Skeletal muscle satellite cell (primary cell): Measurements from ENCODE around the gene CNOT1.
"Not testable (repeated sequence)": the region's sequence is repeated elsewhere in the genome, so short reads cannot be mapped to it uniquely, and the experiment has no call there.

Source experiments
- H3K27me3 ChIP-seq: 2 replicates; pipeline ENCODE4 v1.7.0; 2013; ENCODE audit warnings: low read length; ENCODE audit not compliant: control insufficient read depth, insufficient read depth
- H3K36me3 ChIP-seq: 2 replicates; pipeline ENCODE4 v1.7.0; 2013; ENCODE audit warnings: mild to moderate bottlenecking, control low read depth, low read length; ENCODE audit not compliant: insufficient read depth
- H3K4me1 ChIP-seq: 2 replicates; pipeline ENCODE4 v1.7.0; 2013; ENCODE audit warnings: low read length; ENCODE audit not compliant: control insufficient read depth, insufficient read depth
- H3K4me2 ChIP-seq: 2 replicates; pipeline ENCODE4 v1.7.0; 2013; ENCODE audit warnings: mild to moderate bottlenecking, low read length
- H3K4me3 ChIP-seq: 2 replicates; pipeline ENCODE4 v1.7.0; 2013; ENCODE audit warnings: low read length
- H3K9ac ChIP-seq: 2 replicates; pipeline ENCODE4 v1.7.0; 2013; ENCODE audit warnings: mild to moderate bottlenecking, low read depth, low read length, moderate library complexity
- H3K9me3 ChIP-seq: replicated peaks from 2 replicates; pipeline ENCODE4 v1.7.0; 2013; ENCODE audit warnings: mild to moderate bottlenecking, control low read depth, low read length

Gene CNOT1

DNA sequence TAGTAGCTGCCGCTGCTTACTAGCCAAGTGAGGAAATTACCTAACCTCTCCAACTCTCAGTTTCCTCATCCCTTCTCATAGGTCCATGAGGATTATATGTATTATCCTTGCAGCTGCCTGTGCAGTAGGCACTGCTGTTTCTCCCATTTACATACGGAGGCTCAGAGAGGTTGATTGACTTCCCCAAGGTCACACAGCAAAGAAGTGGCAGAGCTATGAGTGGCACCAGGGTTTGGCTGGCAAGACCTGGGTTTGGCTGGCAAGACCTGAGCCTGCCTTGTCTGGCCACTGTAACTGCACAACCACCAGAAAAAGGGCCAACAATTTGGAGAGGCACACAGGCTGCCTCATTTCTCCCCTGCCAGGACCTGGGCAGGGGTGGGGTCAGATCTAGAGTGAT is 132.2 kb downstream of the CNOT1 start:
- Histone ChIP-seq H3K4me1 (peaks cover 22% of the 10 kb centered on the region), H3K9ac (no peak overlapping the region), H3K4me2 (no peak overlapping the region), H3K27me3 (peaks cover 28% of the 10 kb centered on the region), H3K36me3 (no peaks in the 10 kb centered on the region), H3K9me3 (no peaks in the 10 kb centered on the region), H3K4me3 (no peak overlapping the region)

GRCh38 chr16:58495521-58496331 is 133.9 kb downstream of the CNOT1 start:
- H3K9ac ChIP-seq, result peak overlapping the region; percentile 56
- H3K36me3 ChIP-seq, result no peaks in the 10 kb centered on the region
- peak overlapping the region; percentile 47 for H3K4me3 ChIP-seq
- H3K27me3 ChIP-seq, result peaks cover 15% of the 10 kb centered on the region
- H3K4me2 ChIP-seq, result peak overlapping the region; percentile 65
- no peaks in the 10 kb centered on the region for H3K9me3 ChIP-seq
- H3K4me1 ChIP-seq, result peaks cover 13% of the 10 kb centered on the region

DNA sequence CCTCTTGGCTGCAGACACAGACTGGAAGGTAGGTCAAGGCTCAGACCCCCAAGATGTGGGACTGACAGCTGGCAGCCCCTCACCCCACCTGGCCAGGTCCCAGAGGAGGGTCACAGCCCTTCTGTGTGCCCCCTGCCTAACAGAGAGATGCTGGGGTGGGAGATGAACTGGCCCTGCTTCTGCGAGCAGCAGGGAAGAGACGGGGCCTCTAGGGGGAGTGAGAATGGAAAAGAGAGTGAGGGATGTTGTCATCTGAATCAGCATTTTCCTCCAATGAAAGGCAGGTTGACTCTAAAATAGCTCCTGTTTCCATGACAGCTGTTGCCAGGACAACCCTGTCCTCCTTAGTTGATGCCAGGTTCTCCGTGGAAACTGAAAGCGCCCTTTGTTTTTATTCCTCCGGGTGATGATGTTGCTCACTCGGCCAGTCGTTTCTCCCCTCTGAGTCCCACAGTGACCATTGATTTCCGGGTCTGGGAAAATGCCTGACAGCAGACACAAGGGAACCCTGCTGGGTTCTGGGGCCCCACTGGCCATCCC is 134.6 kb downstream of the CNOT1 start:
- H3K4me2 ChIP-seq, result peak overlapping the region; percentile 65
- H3K27me3 ChIP-seq, result peaks cover 16% of the 10 kb centered on the region
- H3K4me1 ChIP-seq, result peaks cover 6% of the 10 kb centered on the region
- peak overlapping the region; percentile 47 for H3K4me3 ChIP-seq
- H3K36me3 ChIP-seq, result no peaks in the 10 kb centered on the region
- H3K9ac ChIP-seq, result peak overlapping the region; percentile 56
- no peaks in the 10 kb centered on the region for H3K9me3 ChIP-seq

GRCh38 chr16:58493756-58494431 is 135.7 kb downstream of the CNOT1 start:
- Histone ChIP-seq H3K36me3 (no peaks in the 10 kb centered on the region), H3K9ac (no peak overlapping the region), H3K4me1 (peaks cover 5% of the 10 kb centered on the region), H3K27me3 (peaks cover 22% of the 10 kb centered on the region), H3K4me2 (no peak overlapping the region), H3K9me3 (no peaks in the 10 kb centered on the region), H3K4me3 (no peak overlapping the region)

DNA sequence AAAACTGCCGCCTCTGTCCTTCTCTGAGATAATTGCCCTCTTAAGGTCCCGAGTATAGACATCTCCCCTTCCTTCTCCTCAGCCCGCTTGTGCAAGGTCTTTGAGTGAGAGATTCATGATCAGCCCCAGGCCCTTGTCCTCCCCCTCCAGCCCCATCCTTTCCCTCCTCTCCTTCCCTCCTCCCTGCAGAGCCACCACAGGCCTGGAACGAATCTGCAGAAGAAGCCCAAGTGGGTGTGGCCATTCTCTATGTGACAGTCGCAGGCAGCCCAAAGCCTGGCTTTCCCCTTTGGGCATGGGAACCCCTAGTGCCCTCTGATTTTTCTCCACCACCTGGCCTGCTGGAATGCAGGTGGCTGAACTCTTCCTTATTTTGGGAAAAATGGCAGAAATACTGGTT is 136.9 kb downstream of the CNOT1 start:
- H3K4me2 ChIP-seq, result no peak overlapping the region
- no peaks in the 10 kb centered on the region for H3K9me3 ChIP-seq
- H3K36me3 ChIP-seq, result no peaks in the 10 kb centered on the region
- no peak overlapping the region for H3K4me3 ChIP-seq
- H3K27me3 ChIP-seq, result peaks cover 22% of the 10 kb centered on the region
- H3K9ac ChIP-seq, result no peak overlapping the region
- H3K4me1 ChIP-seq, result peaks cover 5% of the 10 kb centered on the region

DNA sequence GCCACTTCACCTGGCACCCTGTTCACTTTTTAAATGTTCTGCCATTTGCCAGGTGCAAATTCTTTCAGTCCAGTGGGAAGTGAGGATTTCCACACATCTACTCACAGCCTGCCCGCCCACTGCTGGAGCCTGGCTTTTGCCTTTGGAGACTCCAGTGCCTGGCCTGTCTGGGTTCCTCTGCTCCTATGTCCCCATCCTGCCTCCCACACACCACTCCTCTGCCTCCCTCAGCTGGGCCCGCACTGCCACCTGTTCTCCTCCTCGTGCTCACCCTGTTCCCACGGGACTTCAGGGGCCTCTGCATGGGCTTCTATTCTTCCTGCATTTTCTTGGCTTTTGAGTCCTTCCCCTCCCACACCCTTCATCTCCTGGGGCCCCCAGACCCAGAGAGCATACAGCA is 137.6 kb downstream of the CNOT1 start:
- H3K27me3 ChIP-seq, result peaks cover 22% of the 10 kb centered on the region
- H3K9ac ChIP-seq, result no peak overlapping the region
- no peak overlapping the region for H3K4me2 ChIP-seq
- H3K4me1 ChIP-seq, result peaks cover 7% of the 10 kb centered on the region
- H3K36me3 ChIP-seq, result no peaks in the 10 kb centered on the region
- no peaks in the 10 kb centered on the region for H3K9me3 ChIP-seq
- H3K4me3 ChIP-seq, result no peak overlapping the region

GRCh38 chr16:58490539-58490938 is 139.1 kb downstream of the CNOT1 start:
- H3K4me2 ChIP-seq, H3K9ac ChIP-seq, H3K4me3 ChIP-seq, H3K4me1 ChIP-seq, H3K36me3 ChIP-seq, H3K9me3 ChIP-seq: not testable (repeated sequence)
- peaks cover 27% of the 10 kb centered on the region for H3K27me3 ChIP-seq

DNA sequence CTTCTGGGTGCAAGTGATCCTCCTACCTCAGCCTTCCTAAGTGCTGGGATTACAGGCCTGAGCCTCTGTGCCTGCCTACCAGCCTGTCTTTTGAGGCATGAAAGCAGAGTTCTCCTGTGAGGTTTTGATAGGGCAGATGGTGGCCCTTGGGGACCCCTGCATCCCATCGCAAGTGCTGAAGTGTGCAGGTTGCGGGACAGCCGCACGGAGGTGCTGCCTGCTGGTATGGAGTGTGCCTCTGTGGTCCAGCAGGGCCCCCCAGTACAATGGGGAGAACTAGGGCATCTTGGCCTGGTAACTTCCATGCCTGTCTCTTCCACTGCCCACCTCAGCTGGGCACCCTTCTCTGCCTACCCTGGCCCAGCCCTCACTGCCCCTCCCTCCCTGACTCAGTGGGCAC is 139.6 kb downstream of the CNOT1 start:
- Histone ChIP-seq H3K36me3 (no peaks in the 10 kb centered on the region), H3K27me3 (peaks cover 27% of the 10 kb centered on the region), H3K4me2 (no peak overlapping the region), H3K4me3 (no peak overlapping the region), H3K9me3 (no peaks in the 10 kb centered on the region), H3K4me1 (peaks cover 2% of the 10 kb centered on the region), H3K9ac (no peak overlapping the region)

DNA sequence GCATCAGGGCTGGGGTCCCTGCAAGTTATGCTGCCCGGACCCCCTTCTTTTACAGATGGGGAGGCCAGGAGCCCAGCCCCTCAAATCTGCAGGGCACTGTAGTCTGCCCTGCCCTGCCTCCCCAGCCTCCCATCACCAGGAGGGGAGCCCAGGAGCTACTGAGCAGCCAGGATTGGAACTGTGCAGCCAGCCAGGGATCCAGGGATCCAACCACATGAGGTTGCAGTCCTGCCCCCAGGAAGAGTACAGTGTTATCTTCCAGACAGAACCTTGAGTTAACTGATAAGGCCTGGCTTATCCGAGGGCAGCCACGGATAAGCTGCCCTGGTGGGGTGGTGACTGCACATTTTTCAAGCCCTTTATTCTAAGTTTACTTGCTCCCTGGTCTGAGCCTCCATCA is 141.1 kb downstream of the CNOT1 start:
- Histone ChIP-seq H3K4me1 (peaks cover 2% of the 10 kb centered on the region), H3K4me2 (no peak overlapping the region), H3K4me3 (no peak overlapping the region), H3K36me3 (no peaks in the 10 kb centered on the region), H3K27me3 (peaks cover 22% of the 10 kb centered on the region), H3K9ac (no peak overlapping the region), H3K9me3 (no peaks in the 10 kb centered on the region)

DNA sequence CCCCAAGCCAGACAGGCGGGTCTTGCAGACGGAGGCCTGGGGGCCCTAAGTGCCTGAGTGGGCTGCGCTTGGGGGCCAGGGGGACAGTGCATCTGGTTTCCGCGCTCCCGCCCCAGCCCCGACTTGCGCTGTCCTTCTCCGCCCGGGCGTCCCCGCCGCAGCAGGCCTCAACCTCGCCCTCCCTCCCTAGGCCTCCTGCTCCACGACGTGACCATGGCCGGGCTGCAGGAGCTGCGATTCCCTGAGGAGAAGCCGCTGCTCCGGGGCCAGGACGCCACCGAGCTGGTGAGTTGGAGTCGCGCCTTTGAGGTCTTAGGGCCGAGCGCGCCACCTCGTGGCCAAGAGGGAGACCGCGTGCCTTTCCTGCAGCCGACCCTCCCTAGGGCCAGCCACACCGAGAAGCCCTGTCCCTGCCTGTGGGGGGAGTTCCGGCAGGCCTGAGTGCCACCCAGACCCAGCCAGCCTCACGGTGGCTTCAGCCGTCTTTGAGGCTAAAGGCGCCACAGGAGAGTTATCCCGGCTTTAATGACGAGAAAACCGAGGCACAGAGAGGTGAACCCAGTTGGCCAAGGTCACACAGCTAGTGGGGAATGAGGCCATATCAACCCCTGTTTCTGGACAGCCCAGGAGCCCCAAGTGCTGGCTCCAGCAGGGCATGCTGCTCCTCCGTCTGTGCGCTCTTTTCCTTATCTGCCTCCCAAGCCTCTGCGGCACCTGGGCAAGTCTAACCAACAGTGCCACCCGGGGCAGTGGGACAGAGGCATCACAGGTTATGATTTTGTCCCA is 141.9 kb downstream of the CNOT1 start:
- H3K4me1 ChIP-seq, result peaks cover 2% of the 10 kb centered on the region
- no peaks in the 10 kb centered on the region for H3K9me3 ChIP-seq
- H3K4me3 ChIP-seq, result peak overlapping the region; percentile 53
- peak overlapping the region; percentile 75 for H3K4me2 ChIP-seq
- H3K27me3 ChIP-seq, result peaks cover 21% of the 10 kb centered on the region
- no peaks in the 10 kb centered on the region for H3K36me3 ChIP-seq
- no peak overlapping the region for H3K9ac ChIP-seq

GRCh38 chr16:58485184-58485887 is 144.3 kb downstream of the CNOT1 start:
- Histone ChIP-seq H3K4me2 (no peak overlapping the region), H3K4me1 (peaks cover 2% of the 10 kb centered on the region), H3K4me3 (no peak overlapping the region), H3K9me3 (no peaks in the 10 kb centered on the region), H3K9ac (no peak overlapping the region), H3K27me3 (peaks cover 21% of the 10 kb centered on the region), H3K36me3 (no peaks in the 10 kb centered on the region)
